A549 treated with GW870086 at 1 μM for 4 hours (cell line): ENCODE data around the gene SPRING1. TPM values are rescaled to one million over a fixed set of nuclear protein-coding genes. Genes with fewer than 3 reads are reported as not detected.

ENCODE experiments used
- total RNA-seq: library from RNA; stranded (reverse); fragments of 200-300 nt; extraction: Qiagen RNA extraction; gene quantifications from 5 replicates; pipeline ENCODE4 v1.2.3, GENCODE V29; 2022; ENCODE audit warnings: low read depth

SPRING1 gene
- 15.3 to 29.8 TPM (median 22.6 TPM) in 5 replicates for total RNA-seq

GRCh38 chr12:116737774-116738657 lies at the start of gene SPRING1, which contains the start of gene RNFT2:
SPRING1 (minus strand) TSS chr12:116738069; CDS start chr12:116737900, 169 bp downstream.
RNFT2 (plus strand) TSS chr12:116738315; CDS start chr12:116740498, 2,183 bp downstream.

Other genes with a start within 250 kb of the SPRING1 start
- 1.3 to 1.6 TPM (median 1.3 TPM) in 5 replicates for gene MAP1LC3B2, start 178.7 kb downstream of the SPRING1 start, total RNA-seq
- gene RNFT2, start 246 bp upstream of the SPRING1 start, total RNA-seq = 1.8 to 3.7 TPM (median 2.1 TPM) in 5 replicates
- gene HRK, start 143.4 kb upstream of the SPRING1 start, total RNA-seq = 0.63 to 1.1 TPM (median 0.85 TPM) in 5 replicates
- 4.9 to 6.8 TPM (median 5.7 TPM) in 5 replicates for gene FBXW8, start 172.9 kb upstream of the SPRING1 start, total RNA-seq